HG03558 (cell line): Measurements from ENCODE around the gene SIRT2.
"Not testable (repeated sequence)": the region's sequence is repeated elsewhere in the genome, so short reads cannot be mapped to it uniquely, and the experiment has no call there.

ENCODE experiments used
- ATAC-seq: cut with Tn5 transposase; IDR thresholded peaks from one replicate; pipeline ENCODE4 v1.9.1; 2021; ENCODE audit warnings: moderate number of reproducible peaks; ENCODE audit not compliant: unreplicated experiment; ENCODE audit errors: extremely low read depth

SIRT2 gene

DNA sequence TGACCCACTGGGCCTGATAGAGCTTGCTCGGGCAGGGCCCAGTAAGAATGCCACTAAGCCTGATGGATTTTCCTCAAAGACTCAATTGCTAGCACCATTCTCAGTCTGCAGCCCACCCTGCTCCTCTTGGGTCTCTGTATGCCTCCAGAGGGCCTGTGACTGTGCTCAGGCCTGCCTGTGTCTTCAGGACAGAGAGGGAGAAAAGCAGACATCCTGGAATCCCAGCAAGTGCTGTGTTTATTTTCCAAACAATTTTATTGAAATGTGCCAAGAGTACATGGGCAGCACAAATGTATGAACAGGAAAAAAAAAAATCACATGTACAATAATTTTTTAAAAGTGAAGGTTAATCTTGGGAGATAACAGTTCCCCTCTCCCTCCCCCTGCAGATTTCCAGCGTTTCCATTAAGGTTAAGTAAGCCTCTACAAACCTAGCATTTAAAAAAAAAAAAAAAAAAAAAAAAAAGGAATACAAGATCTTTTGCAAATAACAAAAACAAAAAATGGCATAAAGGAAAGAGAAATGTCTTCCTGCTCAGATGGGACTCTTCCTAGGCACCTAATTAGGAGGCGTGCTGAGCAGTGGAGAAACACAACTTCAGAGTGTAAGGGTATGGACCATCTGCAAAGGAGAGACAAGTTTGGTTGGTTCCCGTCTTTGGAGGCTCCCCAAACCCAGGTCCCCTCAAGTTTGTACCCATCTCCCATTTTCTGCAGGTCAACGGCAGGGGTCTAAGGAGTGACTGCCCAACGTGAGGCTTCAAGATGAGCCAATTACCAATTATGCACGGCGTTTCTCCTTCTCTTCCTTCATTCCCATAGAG is 63.0 kb downstream of the SIRT2 start:
- no peak for ATAC-seq

- ATAC-seq: no peak
Observed at GRCh38 chr19:38834590-38834989, 64.8 kb downstream of the SIRT2 start.

GRCh38 chr19:38834104-38834490 is 65.3 kb downstream of the SIRT2 start:
- no peak for ATAC-seq

- ATAC-seq: no peak
Observed at GRCh38 chr19:38833092-38833425, 66.4 kb downstream of the SIRT2 start.

DNA sequence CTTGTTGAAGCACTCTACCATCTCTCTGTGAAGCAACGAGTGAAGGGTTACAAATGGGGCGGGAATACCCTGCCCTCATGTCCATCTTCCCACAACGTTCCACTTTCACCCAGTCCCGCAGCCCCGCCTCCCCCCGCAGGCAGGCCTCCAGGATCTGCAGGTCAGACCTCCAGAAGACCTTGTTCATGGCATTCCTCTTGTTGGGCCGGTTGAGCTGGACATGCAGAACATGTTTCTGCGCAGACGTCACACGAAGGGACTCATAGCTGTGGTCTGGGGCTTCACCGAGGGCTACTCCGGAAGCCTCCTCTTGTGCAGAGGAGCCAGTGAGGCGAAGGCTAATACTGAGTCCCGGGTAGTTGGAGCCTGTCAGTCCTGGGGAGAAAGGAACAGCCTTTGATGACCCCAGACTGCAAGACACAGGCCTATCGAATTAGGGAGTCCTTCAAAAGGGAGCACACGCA is 68.2 kb downstream of the SIRT2 start:
- ATAC-seq: no peak

DNA sequence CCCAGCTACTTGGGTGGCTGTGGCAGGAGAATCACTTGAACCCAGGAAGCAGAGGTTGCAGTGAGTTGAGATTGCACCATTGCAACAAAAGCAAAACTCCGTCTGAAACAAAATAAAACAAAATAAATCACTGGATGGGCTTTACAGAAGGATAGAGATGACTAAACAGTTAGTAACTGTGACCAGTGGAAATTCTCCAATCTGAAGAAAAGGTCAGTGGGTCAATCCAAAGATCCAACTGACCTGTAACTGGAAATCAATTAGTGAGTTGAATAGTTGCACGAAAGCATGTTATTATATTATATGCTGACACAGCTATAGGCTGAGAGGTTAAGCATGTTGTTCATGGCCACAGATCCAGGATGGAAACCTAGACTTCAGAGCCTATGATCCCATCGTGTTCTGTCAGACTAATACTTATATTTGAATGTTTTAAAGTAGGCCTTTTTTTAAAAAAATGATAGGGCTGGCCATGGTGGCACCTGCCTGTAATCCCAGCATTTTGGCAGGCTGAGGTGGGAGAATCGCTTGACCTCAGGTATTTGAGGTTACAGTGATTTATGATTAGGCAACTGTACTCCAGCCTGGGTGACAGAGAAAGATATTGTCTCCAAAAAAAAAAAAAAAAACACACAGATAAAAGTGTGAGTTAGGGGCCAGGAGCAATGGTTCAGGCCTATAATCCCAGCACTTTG is 69.2 kb downstream of the SIRT2 start:
- no peak for ATAC-seq

DNA sequence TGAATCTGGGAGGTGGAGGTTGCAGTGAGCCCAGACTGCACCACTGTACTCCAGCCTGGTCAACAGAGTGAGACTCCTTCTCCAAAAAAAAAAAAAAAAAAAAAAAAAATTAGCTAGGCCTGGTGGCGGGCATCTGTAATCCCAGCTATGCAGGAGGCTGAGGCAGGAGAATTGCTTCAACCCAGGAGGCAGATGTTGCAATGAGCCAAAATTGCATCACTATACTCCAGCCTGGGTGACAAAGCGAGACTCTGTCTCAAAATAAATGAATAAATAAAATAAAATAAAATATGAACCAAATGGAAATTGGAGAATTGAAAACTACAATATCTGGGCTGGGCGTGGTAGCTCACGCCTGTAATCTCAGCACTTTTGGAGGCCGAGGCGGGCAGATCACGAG is 70.2 kb downstream of the SIRT2 start:
- not testable (repeated sequence) for ATAC-seq
